ENCODE measurements around the gene FOXO6. TPM values are rescaled to one million over a fixed set of nuclear protein-coding genes. Genes with fewer than 3 reads are reported as not detected.
A peak's percentile ranks its signal among the peaks of the same experiment; 100 is the strongest.

FOXO6 gene
- total and polyA plus RNA-seq, 2 donors from 2014 or later: 0.47 to 1.0 TPM

DNA sequence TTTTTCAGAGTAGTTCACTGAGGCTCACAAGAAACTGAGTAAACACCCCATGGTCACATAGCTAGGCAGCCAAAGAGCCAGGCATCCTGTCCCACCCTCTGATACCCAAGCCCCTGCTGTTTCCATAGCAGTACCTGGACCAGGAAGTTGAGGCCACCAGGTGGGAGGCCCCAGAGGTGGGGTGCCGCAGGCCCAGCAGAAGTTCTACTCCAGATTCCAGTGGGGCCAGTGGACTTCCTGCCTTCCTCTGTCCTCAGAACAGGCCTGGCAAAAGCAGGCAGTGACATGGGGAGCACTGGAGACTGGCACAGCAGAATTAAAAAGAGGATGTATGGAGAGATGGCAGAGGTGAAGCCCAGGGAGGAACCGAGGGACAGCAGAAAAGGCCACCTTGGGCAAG is 19.0 kb downstream of the FOXO6 start:
- H3K4me3 ChIP-seq (ENCODE audit: low read length in 3 of 3): no peak overlapping the region
- H3K27me3 ChIP-seq (ENCODE audit: control insufficient read depth, insufficient read depth, low read length): peaks cover 12% of the 10 kb centered on the region
- intact Hi-C loops (cut with DNase I): no loop called here
- H3K4me1 ChIP-seq (ENCODE audit: control insufficient read depth in 2 of 3, insufficient read depth in 2 of 3, low read depth in 1 of 3, low read length in 3 of 3): peaks cover 0 to 13% (median 7%) of the 10 kb centered on the region in 3 donors
- H3K9ac ChIP-seq (ENCODE audit: low read length in 3 of 3): no peak overlapping the region
- TF ChIP-seq, protein P1, sequence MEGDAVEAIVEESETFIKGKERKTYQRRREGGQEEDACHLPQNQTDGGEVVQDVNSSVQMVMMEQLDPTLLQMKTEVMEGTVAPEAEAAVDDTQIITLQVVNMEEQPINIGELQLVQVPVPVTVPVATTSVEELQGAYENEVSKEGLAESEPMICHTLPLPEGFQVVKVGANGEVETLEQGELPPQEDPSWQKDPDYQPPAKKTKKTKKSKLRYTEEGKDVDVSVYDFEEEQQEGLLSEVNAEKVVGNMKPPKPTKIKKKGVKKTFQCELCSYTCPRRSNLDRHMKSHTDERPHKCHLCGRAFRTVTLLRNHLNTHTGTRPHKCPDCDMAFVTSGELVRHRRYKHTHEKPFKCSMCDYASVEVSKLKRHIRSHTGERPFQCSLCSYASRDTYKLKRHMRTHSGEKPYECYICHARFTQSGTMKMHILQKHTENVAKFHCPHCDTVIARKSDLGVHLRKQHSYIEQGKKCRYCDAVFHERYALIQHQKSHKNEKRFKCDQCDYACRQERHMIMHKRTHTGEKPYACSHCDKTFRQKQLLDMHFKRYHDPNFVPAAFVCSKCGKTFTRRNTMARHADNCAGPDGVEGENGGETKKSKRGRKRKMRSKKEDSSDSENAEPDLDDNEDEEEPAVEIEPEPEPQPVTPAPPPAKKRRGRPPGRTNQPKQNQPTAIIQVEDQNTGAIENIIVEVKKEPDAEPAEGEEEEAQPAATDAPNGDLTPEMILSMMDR (IDR thresholded peaks at IDR 0.05; ENCODE audit: borderline replicate concordance, extremely low read depth, insufficient read depth): no peak
- H3K27ac ChIP-seq (ENCODE audit: low read depth in 2 of 2, low read length in 2 of 2): no peak overlapping the region
- FAIRE-seq: no peak
- no peaks in the 10 kb centered on the region for H3K9me3 ChIP-seq (ENCODE audit: control insufficient read depth in 2 of 3, insufficient read depth in 1 of 3, low read length in 3 of 3)
- no peak for DNase-seq
- no peaks in the 10 kb centered on the region for H3K36me3 ChIP-seq (ENCODE audit: control insufficient read depth in 2 of 3, insufficient read depth in 3 of 3, low read length in 3 of 3)

DNA sequence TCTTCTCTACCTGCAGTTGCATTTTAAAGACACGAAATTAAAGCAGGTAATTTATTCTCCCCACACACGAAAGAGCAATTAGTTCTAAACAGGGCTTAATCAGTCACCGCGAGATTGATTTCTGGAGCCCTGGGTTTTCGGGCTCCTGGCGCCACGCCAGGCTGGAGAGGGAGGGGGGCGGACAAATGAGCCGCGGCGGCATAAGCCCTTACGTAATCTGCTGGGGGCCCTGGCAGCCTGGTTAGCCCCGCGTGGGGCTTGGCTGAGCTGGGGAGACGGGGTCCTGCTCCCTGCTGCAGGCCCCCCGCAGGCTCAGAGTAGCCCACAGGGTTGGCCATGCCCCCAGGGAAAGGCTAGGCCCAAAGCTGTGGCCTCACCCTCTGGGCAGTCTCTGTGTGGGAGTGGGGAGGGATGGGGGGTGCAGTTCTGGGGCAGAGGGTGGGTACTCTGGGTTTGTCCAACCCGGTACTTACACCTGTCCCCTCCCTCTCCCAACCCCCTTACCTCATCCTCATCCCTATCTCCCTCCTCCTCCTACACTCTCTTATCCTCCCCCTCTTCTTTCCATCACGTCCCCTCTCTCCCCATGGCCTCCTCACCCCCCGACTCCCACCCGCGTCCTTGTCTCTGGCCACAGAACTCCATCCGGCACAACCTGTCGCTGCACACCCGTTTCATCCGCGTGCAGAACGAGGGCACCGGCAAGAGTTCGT is 19.9 kb downstream of the FOXO6 start:
- TF ChIP-seq, protein P1 (IDR thresholded peaks at IDR 0.05; ENCODE audit: borderline replicate concordance, extremely low read depth, insufficient read depth): no peak
- Histone ChIP-seq H3K9ac (ENCODE audit: low read length in 3 of 3) (peak overlapping the region in 1 of 3 donors; percentile 51), H3K4me1 (ENCODE audit: control insufficient read depth in 2 of 3, insufficient read depth in 2 of 3, low read depth in 1 of 3, low read length in 3 of 3) (peaks cover 0 to 13% (median 7%) of the 10 kb centered on the region in 3 donors), H3K27me3 (ENCODE audit: control insufficient read depth, insufficient read depth, low read length) (peaks cover 12% of the 10 kb centered on the region), H3K36me3 (ENCODE audit: control insufficient read depth in 2 of 3, insufficient read depth in 3 of 3, low read length in 3 of 3) (no peaks in the 10 kb centered on the region), H3K27ac (ENCODE audit: low read depth in 2 of 2, low read length in 2 of 2) (peak overlapping the region; percentile 38 to 43), H3K4me3 (ENCODE audit: low read length in 3 of 3) (peak overlapping the region in 2 of 3 donors; percentile 4 to 55), H3K9me3 (ENCODE audit: control insufficient read depth in 2 of 3, insufficient read depth in 1 of 3, low read length in 3 of 3) (no peaks in the 10 kb centered on the region)
- FAIRE-seq (no peak), DNase-seq (peak; percentile 83 to 91 (median 90))
- intact Hi-C loops (cut with DNase I): no loop called here

DNA sequence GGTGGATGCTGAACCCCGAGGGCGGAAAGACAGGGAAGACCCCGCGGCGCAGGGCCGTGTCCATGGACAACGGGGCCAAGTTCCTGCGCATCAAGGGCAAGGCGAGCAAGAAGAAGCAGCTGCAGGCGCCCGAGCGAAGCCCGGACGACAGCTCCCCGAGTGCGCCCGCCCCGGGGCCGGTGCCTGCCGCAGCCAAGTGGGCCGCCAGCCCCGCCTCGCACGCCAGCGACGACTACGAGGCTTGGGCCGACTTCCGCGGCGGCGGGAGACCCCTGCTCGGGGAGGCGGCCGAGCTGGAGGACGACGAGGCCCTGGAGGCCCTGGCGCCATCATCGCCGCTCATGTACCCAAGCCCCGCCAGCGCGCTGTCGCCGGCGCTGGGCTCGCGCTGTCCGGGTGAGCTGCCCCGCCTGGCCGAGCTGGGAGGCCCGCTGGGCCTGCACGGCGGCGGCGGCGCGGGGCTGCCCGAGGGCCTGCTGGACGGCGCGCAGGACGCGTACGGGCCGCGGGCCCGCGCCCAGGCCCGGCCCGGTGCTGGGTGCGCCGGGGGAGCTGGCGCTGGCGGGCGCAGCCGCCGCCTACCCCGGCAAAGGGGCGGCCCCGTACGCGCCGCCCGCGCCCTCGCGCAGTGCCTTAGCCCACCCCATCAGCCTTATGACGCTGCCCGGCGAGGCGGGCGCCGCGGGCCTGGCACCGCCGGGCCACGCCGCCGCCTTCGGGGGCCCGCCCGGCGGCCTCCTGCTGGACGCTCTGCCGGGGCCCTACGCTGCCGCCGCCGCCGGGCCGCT is 20.7 kb downstream of the FOXO6 start:
- peak overlapping the region in 2 of 3 donors; percentile 4 to 55 for H3K4me3 ChIP-seq (ENCODE audit: low read length in 3 of 3)
- peak overlapping the region in 1 of 3 donors; percentile 51 for H3K9ac ChIP-seq (ENCODE audit: low read length in 3 of 3)
- no peaks in the 10 kb centered on the region for H3K9me3 ChIP-seq (ENCODE audit: control insufficient read depth in 2 of 3, insufficient read depth in 1 of 3, low read length in 3 of 3)
- FAIRE-seq (no peak), DNase-seq (peak; percentile 48 to 87 (median 60))
- H3K36me3 ChIP-seq (ENCODE audit: control insufficient read depth in 2 of 3, insufficient read depth in 3 of 3, low read length in 3 of 3): no peaks in the 10 kb centered on the region
- H3K27ac ChIP-seq (ENCODE audit: low read depth in 2 of 2, low read length in 2 of 2): peak overlapping the region; percentile 40 to 71
- peaks cover 0 to 13% (median 7%) of the 10 kb centered on the region in 3 donors for H3K4me1 ChIP-seq (ENCODE audit: control insufficient read depth in 2 of 3, insufficient read depth in 2 of 3, low read depth in 1 of 3, low read length in 3 of 3)
- intact Hi-C loops (cut with DNase I): no loop called here
- TF ChIP-seq, protein P1 (IDR thresholded peaks at IDR 0.05; ENCODE audit: borderline replicate concordance, extremely low read depth, insufficient read depth): no peak
- H3K27me3 ChIP-seq (ENCODE audit: control insufficient read depth, insufficient read depth, low read length): peaks cover 12% of the 10 kb centered on the region

Data from kidney (tissue), 14 donors.